ENCODE results near the gene MSL3.

MSL3 gene

GRCh38 chrX:11759461-11760311, 1.6 kb downstream of the MSL3 start (continued):
- TF ChIP-seq ZIC2 (tag by site-specific recombination; IDR thresholded peaks at IDR 0.05) = no peak
- TF ChIP-seq ZNF776 (tag by site-specific recombination; IDR thresholded peaks at IDR 0.05; ENCODE audit: borderline replicate concordance) = no peak
- TF ChIP-seq ZFP41 (tag by site-specific recombination; IDR thresholded peaks at IDR 0.05; ENCODE audit: borderline replicate concordance) = no peak
- no peak for TF ChIP-seq EGR2 (tag by site-specific recombination; IDR thresholded peaks at IDR 0.05; ENCODE audit: low read depth)
- TF ChIP-seq ZNF426 (tag by site-specific recombination; IDR thresholded peaks at IDR 0.05) = no peak
- no peak for TF ChIP-seq KLF10 (tag by site-specific recombination; IDR thresholded peaks at IDR 0.05)
- TF ChIP-seq ZNF548 (tag by site-specific recombination; IDR thresholded peaks at IDR 0.05) = no peak
- TF ChIP-seq, protein P1, sequence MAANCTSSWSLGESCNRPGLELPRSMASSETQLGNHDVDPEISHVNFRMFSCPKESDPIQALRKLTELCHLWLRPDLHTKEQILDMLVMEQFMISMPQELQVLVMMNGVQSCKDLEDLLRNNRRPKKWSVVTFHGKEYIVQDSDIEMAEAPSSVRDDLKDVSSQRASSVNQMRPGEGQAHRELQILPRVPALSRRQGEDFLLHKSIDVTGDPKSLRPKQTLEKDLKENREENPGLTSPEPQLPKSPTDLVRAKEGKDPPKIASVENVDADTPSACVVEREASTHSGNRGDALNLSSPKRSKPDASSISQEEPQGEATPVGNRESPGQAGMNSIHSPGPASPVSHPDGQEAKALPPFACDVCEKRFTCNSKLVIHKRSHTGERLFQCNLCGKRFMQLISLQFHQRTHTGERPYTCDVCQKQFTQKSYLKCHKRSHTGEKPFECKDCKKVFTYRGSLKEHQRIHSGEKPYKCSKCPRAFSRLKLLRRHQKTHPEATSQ (tag by site-specific recombination; IDR thresholded peaks at IDR 0.05) = no peak
- no peak for TF ChIP-seq ZBTB20 (tag by site-specific recombination; IDR thresholded peaks at IDR 0.05)
- TF ChIP-seq ZNF629 (tag by site-specific recombination; IDR thresholded peaks at IDR 0.05) = no peak
- TF ChIP-seq, protein P2, sequence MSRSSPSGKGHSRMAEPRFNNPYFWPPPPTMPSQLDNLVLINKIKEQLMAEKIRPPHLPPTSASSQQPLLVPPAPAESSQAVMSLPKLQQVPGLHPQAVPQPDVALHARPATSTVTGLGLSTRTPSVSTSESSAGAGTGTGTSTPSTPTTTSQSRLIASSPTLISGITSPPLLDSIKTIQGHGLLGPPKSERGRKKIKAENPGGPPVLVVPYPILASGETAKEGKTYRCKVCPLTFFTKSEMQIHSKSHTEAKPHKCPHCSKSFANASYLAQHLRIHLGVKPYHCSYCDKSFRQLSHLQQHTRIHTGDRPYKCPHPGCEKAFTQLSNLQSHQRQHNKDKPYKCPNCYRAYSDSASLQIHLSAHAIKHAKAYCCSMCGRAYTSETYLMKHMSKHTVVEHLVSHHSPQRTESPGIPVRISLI (tag by site-specific recombination; IDR thresholded peaks at IDR 0.05) = no peak
- no peak for TF ChIP-seq ZBTB7A (tag by site-specific recombination; IDR thresholded peaks at IDR 0.05; ENCODE audit: low read depth)
- TF ChIP-seq MYNN (tag by site-specific recombination; IDR thresholded peaks at IDR 0.05; ENCODE audit: borderline replicate concordance) = no peak

- Histone ChIP-seq H3K27ac (ENCODE audit: extremely low read depth, low read depth, low read length) (no peak overlapping the region), H3K4me3 (ENCODE audit: low read depth, low read length) (no peak overlapping the region), H3K36me3 (ENCODE audit: control insufficient read depth in 2 of 2, insufficient read depth in 1 of 2, low read length in 2 of 2) (peaks cover 10 to 53% of the 10 kb centered on the region in 2 experiments; a peak in 2 of 3 replicates), H3K4me1 (ENCODE audit: control insufficient read depth, insufficient read depth, low read length) (peaks cover 5% of the 10 kb centered on the region; the same call in 1 of the 2 replicates), H3K9me3 (ENCODE audit: control insufficient read depth, insufficient read depth, low read depth, low read length) (no peaks in the 10 kb centered on the region)
- POLR2A ChIA-PET = no interaction called here
- CTCF ChIA-PET = interaction anchor here (1.3 kb wide), 1 partner anchor 14 kb away, joined by 3 read pairs; no protein-coding TSS in a partner anchor
- TF ChIP-seq KLF7 (tag by site-specific recombination; IDR thresholded peaks at IDR 0.05; ENCODE audit: borderline replicate concordance) = no peak
- no peak for TF ChIP-seq ZBTB26 (tag by site-specific recombination; optimal IDR thresholded peaks at IDR 0.05)
- TF ChIP-seq, protein P3, sequence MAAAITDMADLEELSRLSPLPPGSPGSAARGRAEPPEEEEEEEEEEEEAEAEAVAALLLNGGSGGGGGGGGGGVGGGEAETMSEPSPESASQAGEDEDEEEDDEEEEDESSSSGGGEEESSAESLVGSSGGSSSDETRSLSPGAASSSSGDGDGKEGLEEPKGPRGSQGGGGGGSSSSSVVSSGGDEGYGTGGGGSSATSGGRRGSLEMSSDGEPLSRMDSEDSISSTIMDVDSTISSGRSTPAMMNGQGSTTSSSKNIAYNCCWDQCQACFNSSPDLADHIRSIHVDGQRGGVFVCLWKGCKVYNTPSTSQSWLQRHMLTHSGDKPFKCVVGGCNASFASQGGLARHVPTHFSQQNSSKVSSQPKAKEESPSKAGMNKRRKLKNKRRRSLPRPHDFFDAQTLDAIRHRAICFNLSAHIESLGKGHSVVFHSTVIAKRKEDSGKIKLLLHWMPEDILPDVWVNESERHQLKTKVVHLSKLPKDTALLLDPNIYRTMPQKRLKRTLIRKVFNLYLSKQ (tag by site-specific recombination; IDR thresholded peaks at IDR 0.05; ENCODE audit: borderline replicate concordance) = no peak
- TF ChIP-seq ZNF10 (tag by site-specific recombination; IDR thresholded peaks at IDR 0.05) = no peak
- TF ChIP-seq ZNF791 (tag by site-specific recombination; IDR thresholded peaks at IDR 0.05) = no peak
- no peak for TF ChIP-seq ZSCAN16 (tag by site-specific recombination; IDR thresholded peaks at IDR 0.05)
- no peak for TF ChIP-seq ZNF548 (tag by site-specific recombination; IDR thresholded peaks at IDR 0.05)
These were observed 2.9 kb downstream of the MSL3 start for GRCh38 chrX:11760958-11761357.
